Hepatocyte (in vitro differentiated cells): ENCODE data around the gene VMAC.

ENCODE experiments used
- EZH2 ChIP-seq: fragments of 200-600 bp; sonication (generic); IDR thresholded peaks from 2 replicates; pipeline ENCODE4 v1.6.1; 2016; ENCODE audit warnings: antibody characterized with exemption, mild to moderate bottlenecking, borderline replicate concordance
- EZH2phosphoT487 ChIP-seq: fragments of 200-600 bp; sonication (generic); IDR thresholded peaks from one replicate; pipeline ENCODE4 v1.6.1; 2018; ENCODE audit warnings: antibody characterized with exemption, mild to moderate bottlenecking, low read depth, moderate library complexity; ENCODE audit not compliant: unreplicated experiment, severe bottlenecking
- TF ChIP-seq, protein P1 (sequence below): fragments of 200-600 bp; sonication (generic); IDR thresholded peaks from 2 replicates; pipeline ENCODE4 v1.5.1; 2016; ENCODE audit warnings: antibody characterized with exemption, mild to moderate bottlenecking; ENCODE audit not compliant: poor library complexity

DNA sequence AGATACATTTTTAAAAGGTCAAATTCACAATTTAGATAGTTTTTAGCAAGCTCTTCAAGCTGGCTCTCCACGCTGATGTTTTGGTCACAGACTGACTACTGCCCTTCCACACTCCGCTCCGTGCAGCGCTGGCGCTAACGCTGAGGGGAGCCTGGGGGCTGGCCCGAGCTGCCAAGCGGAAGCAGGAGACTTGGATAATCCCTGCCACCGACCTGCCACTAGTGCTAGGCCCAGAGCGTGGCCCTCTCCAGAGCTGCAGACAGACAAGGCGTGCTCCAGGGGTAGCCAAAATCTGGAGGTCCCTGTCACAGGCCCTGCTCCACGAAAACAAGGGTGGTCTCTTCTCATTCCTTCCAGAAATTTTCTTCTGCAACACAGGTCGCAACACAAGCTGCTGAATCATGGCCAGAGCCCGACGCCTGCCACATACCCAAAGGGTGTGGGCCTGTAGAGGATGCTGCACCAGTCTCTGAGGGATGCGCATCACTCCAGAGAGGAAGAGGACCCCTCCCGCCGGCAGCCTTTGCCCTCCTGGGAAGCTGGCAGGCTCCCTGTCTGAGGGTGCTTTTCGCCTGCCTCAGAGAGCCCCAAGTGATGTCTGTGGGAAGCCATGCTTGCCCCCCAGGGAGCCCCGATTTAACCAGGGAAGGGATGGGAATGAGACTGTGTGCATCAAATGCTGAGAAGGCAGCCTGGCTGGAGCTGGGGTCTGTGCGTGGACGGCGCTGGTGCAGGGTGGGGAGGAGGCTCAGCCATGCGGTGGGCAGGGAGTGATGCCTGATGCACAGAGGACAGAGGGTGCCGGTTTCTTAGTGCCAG, 31.0 kb downstream of the VMAC start:
- TF ChIP-seq, protein P1, sequence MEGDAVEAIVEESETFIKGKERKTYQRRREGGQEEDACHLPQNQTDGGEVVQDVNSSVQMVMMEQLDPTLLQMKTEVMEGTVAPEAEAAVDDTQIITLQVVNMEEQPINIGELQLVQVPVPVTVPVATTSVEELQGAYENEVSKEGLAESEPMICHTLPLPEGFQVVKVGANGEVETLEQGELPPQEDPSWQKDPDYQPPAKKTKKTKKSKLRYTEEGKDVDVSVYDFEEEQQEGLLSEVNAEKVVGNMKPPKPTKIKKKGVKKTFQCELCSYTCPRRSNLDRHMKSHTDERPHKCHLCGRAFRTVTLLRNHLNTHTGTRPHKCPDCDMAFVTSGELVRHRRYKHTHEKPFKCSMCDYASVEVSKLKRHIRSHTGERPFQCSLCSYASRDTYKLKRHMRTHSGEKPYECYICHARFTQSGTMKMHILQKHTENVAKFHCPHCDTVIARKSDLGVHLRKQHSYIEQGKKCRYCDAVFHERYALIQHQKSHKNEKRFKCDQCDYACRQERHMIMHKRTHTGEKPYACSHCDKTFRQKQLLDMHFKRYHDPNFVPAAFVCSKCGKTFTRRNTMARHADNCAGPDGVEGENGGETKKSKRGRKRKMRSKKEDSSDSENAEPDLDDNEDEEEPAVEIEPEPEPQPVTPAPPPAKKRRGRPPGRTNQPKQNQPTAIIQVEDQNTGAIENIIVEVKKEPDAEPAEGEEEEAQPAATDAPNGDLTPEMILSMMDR = no peak
- no peak for TF ChIP-seq EZH2
- no peak for TF ChIP-seq EZH2phosphoT487
